Measurements from ENCODE around the gene FEM1C. TPM values are rescaled to one million over a fixed set of nuclear protein-coding genes. Genes with fewer than 3 reads are reported as not detected.

FEM1C gene
- total RNA-seq, 1 donor from 2014 or later = 18.4 TPM

GRCh38 chr5:115543365-115544042 lies 1.1 kb downstream of the FEM1C start:
- TF ChIP-seq CTCF (IDR thresholded peaks at IDR 0.05; ENCODE audit: unreplicated experiment) = no peak
- DNase-seq (ENCODE audit: low spot score, unreplicated experiment) = peak; percentile 15
- Mint-ChIP-seq H3K27ac (peak overlapping the region; percentile 100), H3K4me3 (ENCODE audit: low read depth) (peak overlapping the region; percentile 92), H3K27me3 (no peaks in the 10 kb centered on the region), H3K36me3 (ENCODE audit: insufficient read depth) (peaks cover 21% of the 10 kb centered on the region), H3K9me3 (ENCODE audit: low read depth) (no peaks in the 10 kb centered on the region), H3K4me1 (ENCODE audit: low read depth) (peaks cover 36% of the 10 kb centered on the region)

- TF ChIP-seq CTCF (IDR thresholded peaks at IDR 0.05; ENCODE audit: unreplicated experiment) = no peak
- H3K27ac Mint-ChIP-seq = peak overlapping the region; percentile 100
- H3K9me3 Mint-ChIP-seq (ENCODE audit: low read depth) = no peaks in the 10 kb centered on the region
- peaks cover 41% of the 10 kb centered on the region for H3K4me1 Mint-ChIP-seq (ENCODE audit: low read depth)
- peak overlapping the region; percentile 92 for H3K4me3 Mint-ChIP-seq (ENCODE audit: low read depth)
- H3K36me3 Mint-ChIP-seq (ENCODE audit: insufficient read depth) = peaks cover 26% of the 10 kb centered on the region
- no peak for DNase-seq (ENCODE audit: low spot score, unreplicated experiment)
- H3K27me3 Mint-ChIP-seq = no peaks in the 10 kb centered on the region
Measured at GRCh38 chr5:115542651-115543364, 1.8 kb downstream of the FEM1C start.

- peaks cover 43% of the 10 kb centered on the region for H3K4me1 Mint-ChIP-seq (ENCODE audit: low read depth)
- peaks cover 29% of the 10 kb centered on the region for H3K36me3 Mint-ChIP-seq (ENCODE audit: insufficient read depth)
- peak overlapping the region; percentile 92 for H3K4me3 Mint-ChIP-seq (ENCODE audit: low read depth)
- peak overlapping the region; percentile 100 for H3K27ac Mint-ChIP-seq
- no peak for DNase-seq (ENCODE audit: low spot score, unreplicated experiment)
- H3K27me3 Mint-ChIP-seq = no peaks in the 10 kb centered on the region
- H3K9me3 Mint-ChIP-seq (ENCODE audit: low read depth) = no peaks in the 10 kb centered on the region
- no peak for TF ChIP-seq CTCF (IDR thresholded peaks at IDR 0.05; ENCODE audit: unreplicated experiment)
Measured at GRCh38 chr5:115542086-115542485, 2.5 kb downstream of the FEM1C start.

- H3K4me1 Mint-ChIP-seq (ENCODE audit: low read depth) = peaks cover 44% of the 10 kb centered on the region
Measured at GRCh38 chr5:115541611-115542010, 3.0 kb downstream of the FEM1C start.

More at GRCh38 chr5:115541611-115542010, 3.0 kb downstream of the FEM1C start:
- DNase-seq (ENCODE audit: low spot score, unreplicated experiment) = no peak
- H3K27me3 Mint-ChIP-seq = no peaks in the 10 kb centered on the region
- peaks cover 34% of the 10 kb centered on the region for H3K36me3 Mint-ChIP-seq (ENCODE audit: insufficient read depth)
- peak overlapping the region; percentile 34 for H3K27ac Mint-ChIP-seq
- H3K9me3 Mint-ChIP-seq (ENCODE audit: low read depth) = no peaks in the 10 kb centered on the region
- TF ChIP-seq CTCF (IDR thresholded peaks at IDR 0.05; ENCODE audit: unreplicated experiment) = no peak
- H3K4me3 Mint-ChIP-seq (ENCODE audit: low read depth) = peak overlapping the region; percentile 92

Measured in progenitor cell of endocrine pancreas (in vitro differentiated cells).